B cell (primary cell): Measurements from ENCODE around the gene PRSS56. TPM values are rescaled to one million over a fixed set of nuclear protein-coding genes. Genes with fewer than 3 reads are reported as not detected.

Experiments
- ATAC-seq: fragments of 200-7000 bp; cut with Tn5 transposase; one replicate; pipeline ENCODE4 v1.10.0; 2021; ENCODE audit warnings: low read depth, mild to moderate bottlenecking, moderate number of reproducible peaks, moderate library complexity
- CTCF ChIA-PET: fragments of 350-600 bp; sonication (Branson Sonifier 250); formaldehyde crosslinking; loops from one replicate; lab custom pipeline; 2021; ENCODE audit warnings: antibody characterized with exemption, inconsistent platforms; lab: Charles Lee
- POLR2A ChIA-PET: fragments of 350-600 bp; sonication (Branson Sonifier 250); formaldehyde crosslinking; loops from one replicate; lab custom pipeline; 2021; ENCODE audit warnings: antibody characterized with exemption; lab: Charles Lee
- DNase-seq: peaks from one replicate; pipeline ENCODE4 v3.0.0; 2013
- H2AFZ ChIP-seq: 2 replicates; pipeline ENCODE4 v1.6.1; 2012; ENCODE audit warnings: mild to moderate bottlenecking, low read depth, low read length; ENCODE audit not compliant: insufficient read depth, poor library complexity, severe bottlenecking
- H3K27ac ChIP-seq, 2 donors: 1 replicate in 1 of 2; 2 replicates in 1 of 2; pipeline ENCODE4 v1.5.1; 2012 to 2013; ENCODE audit warnings: low read length in 2 of 2, mild to moderate bottlenecking in 2 of 2, moderate library complexity in 1 of 2
- H3K27me3 ChIP-seq, 4 experiments: fragments of 200-600 bp in 1 of 4; sonication (generic) in 1 of 4; replicated peaks in 1 of 4; 1 replicate in 2 of 4; 2 replicates in 2 of 4; pipeline versions ENCODE4 v1.6.1 to v1.7.0; 2013 to 2016; ENCODE audit warnings: low read length in 3 of 4, mild to moderate bottlenecking in 2 of 4, mixed read lengths in 1 of 4, moderate library complexity in 1 of 4; ENCODE audit not compliant: insufficient read depth in 4 of 4, control insufficient read depth in 3 of 4; ENCODE audit errors: control extremely low read depth in 1 of 4
- H3K36me3 ChIP-seq, 2 experiments: replicated peaks in 1 of 2; 1 replicate in 1 of 2; 2 replicates in 1 of 2; pipeline versions ENCODE4 v1.6.1 to v1.7.1; 2013; ENCODE audit warnings: low read length in 1 of 2; ENCODE audit not compliant: insufficient read depth in 2 of 2, control insufficient read depth in 1 of 2; ENCODE audit errors: control extremely low read depth in 1 of 2, extremely low read depth in 1 of 2
- H3K4me1 ChIP-seq, 2 donors: fragments of 200-600 bp in 1 of 2; sonication (generic) in 1 of 2; 1 replicate in 1 of 2; 2 replicates in 1 of 2; pipeline versions ENCODE4 v1.5.1 to v1.6.1; 2013 to 2017; ENCODE audit warnings: low read length in 2 of 2; ENCODE audit not compliant: control insufficient read depth in 2 of 2, insufficient read depth in 2 of 2
- H3K4me2 ChIP-seq: replicated peaks from 2 replicates; pipeline ENCODE3; 2012; ENCODE audit warnings: mild to moderate bottlenecking, low read depth, low read length; ENCODE audit not compliant: poor library complexity, severe bottlenecking
- H3K4me3 ChIP-seq, 5 experiments: fragments of 200-600 bp in 1 of 5; sonication (generic) in 1 of 5; 1 replicate in 3 of 5; 2 replicates in 2 of 5; pipeline versions ENCODE4 v1.5.1 to v1.7.0; 2011 to 2016; ENCODE audit warnings: low read length in 4 of 5, mild to moderate bottlenecking in 4 of 5, low read depth in 2 of 5, control low read depth in 1 of 5, moderate library complexity in 1 of 5; ENCODE audit not compliant: insufficient read depth in 1 of 5; ENCODE audit errors: control extremely low read depth in 1 of 5, extremely low read depth in 1 of 5
- H3K79me2 ChIP-seq: fragments of 200-600 bp; sonication (generic); one replicate; pipeline ENCODE4 v1.6.0; 2016; ENCODE audit warnings: low read length; ENCODE audit not compliant: control insufficient read depth, insufficient read depth
- H3K9ac ChIP-seq: fragments of 200-600 bp; sonication (generic); 2 replicates; pipeline ENCODE4 v1.6.1; 2017; ENCODE audit warnings: mild to moderate bottlenecking, low read length, moderate library complexity
- H3K9me3 ChIP-seq, 3 donors: one replicate each; pipeline versions ENCODE4 v1.6.1 to v1.7.1; 2013; ENCODE audit warnings: low read length in 2 of 3; ENCODE audit not compliant: control insufficient read depth in 2 of 3, insufficient read depth in 1 of 3; ENCODE audit errors: control extremely low read depth in 1 of 3
- H4K20me1 ChIP-seq: 2 replicates; pipeline ENCODE4 v1.6.0; 2012; ENCODE audit warnings: mild to moderate bottlenecking, low read length; ENCODE audit not compliant: insufficient read depth, control insufficient read depth, poor library complexity, severe bottlenecking
- H3K27ac Mint-ChIP-seq: one replicate; pipeline ENCODE4 v1.8.0; 2021; ENCODE audit warnings: mixed read lengths
- H3K27me3 Mint-ChIP-seq: one replicate; pipeline ENCODE4 v1.8.0; 2021; ENCODE audit warnings: mixed read lengths
- H3K4me1 Mint-ChIP-seq: one replicate; pipeline ENCODE4 v1.8.0; 2021; ENCODE audit warnings: mixed read lengths
- H3K4me3 Mint-ChIP-seq: one replicate; pipeline ENCODE4 v1.8.0; 2021; ENCODE audit warnings: mixed read lengths
- H3K9me3 Mint-ChIP-seq: one replicate; pipeline ENCODE4 v1.8.0; 2022; ENCODE audit warnings: mixed read lengths; ENCODE audit not compliant: insufficient read depth
- EZH2 ChIP-seq: IDR thresholded peaks from 2 replicates; pipeline ENCODE4 v1.6.1; 2012; ENCODE audit warnings: borderline replicate concordance, low read depth, mild to moderate bottlenecking, moderate library complexity, low read length; ENCODE audit not compliant: insufficient read depth, poor library complexity, severe bottlenecking
- WGBS: methylation state at CpG from one replicate; pipeline ENCODE4 v1.1.5; 2013; ENCODE audit warnings: missing lambda C conversion rate; ENCODE audit not compliant: insufficient coverage; 5-methylcytosine and 5-hydroxymethylcytosine counted together
- intact Hi-C: fragments of 100-400 bp; cut with micrococcal nuclease; formaldehyde crosslinking; loops from one replicate; pipeline ENCODE4 v1.10.0; 2022
- polyA plus RNA-seq: library from polyadenylated mRNA; depleted of rRNA; stranded (reverse); fragments of >200 nt; gene quantifications from 2 replicates; pipeline ENCODE4 v1.2.3, GENCODE V29; 2012
- total RNA-seq, 2 donors: library from RNA; stranded (reverse); fragments of 120-200 nt in 1 of 2; gene quantifications; 1 replicate in 1 of 2; 2 replicates in 1 of 2; pipeline versions ENCODE4 v1.2.3 to v1.2.4, GENCODE V29; 2013 to 2022
- TF ChIP-seq, protein P1 (sequence below): fragments of 200-600 bp; IDR thresholded peaks from one replicate; pipeline ENCODE4 v1.8.0; 2022; ENCODE audit warnings: antibody characterized with exemption, mild to moderate bottlenecking

Gene PRSS56
- total and polyA plus RNA-seq, 2 donors (not counting 1 experiment from before 2014, with no cell fraction given): not detected

DNA sequence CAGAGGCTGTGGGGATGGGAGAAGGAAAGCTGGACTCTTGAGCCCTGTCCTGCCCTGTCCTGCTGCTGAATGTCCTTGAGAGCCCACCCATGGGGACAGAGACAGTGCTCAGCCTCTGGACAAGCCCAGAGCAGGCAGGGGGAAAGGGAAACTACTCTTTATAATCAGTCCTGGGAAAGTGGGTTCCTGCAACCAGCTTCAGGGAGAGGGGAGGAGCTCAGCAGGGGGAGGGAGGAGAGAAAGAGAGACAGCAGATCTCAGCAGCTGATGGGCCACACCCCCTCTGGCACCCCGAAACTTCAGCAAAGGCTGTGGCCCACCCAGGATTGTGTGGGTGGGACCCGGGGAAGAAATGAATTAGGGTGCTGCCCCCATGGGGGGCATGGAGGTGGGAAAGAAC lies 44.1 kb upstream of the PRSS56 start:
- H3K9ac ChIP-seq: no peak overlapping the region
- no peak overlapping the region for H2AFZ ChIP-seq
- no CpG with 5 or more reads among the region's 2 CpGs for WGBS
- Mint-ChIP-seq H3K9me3 (peaks cover 9% of the 10 kb centered on the region), H3K27me3 (peaks cover 36% of the 10 kb centered on the region), H3K4me1 (no peaks in the 10 kb centered on the region), H3K4me3 (no peak overlapping the region), H3K27ac (no peak overlapping the region)
- no peak overlapping the region for H3K4me3 ChIP-seq
- H4K20me1 ChIP-seq: no peaks in the 10 kb centered on the region
- H3K4me1 ChIP-seq: no peaks in the 10 kb centered on the region
- TF ChIP-seq, protein P1, sequence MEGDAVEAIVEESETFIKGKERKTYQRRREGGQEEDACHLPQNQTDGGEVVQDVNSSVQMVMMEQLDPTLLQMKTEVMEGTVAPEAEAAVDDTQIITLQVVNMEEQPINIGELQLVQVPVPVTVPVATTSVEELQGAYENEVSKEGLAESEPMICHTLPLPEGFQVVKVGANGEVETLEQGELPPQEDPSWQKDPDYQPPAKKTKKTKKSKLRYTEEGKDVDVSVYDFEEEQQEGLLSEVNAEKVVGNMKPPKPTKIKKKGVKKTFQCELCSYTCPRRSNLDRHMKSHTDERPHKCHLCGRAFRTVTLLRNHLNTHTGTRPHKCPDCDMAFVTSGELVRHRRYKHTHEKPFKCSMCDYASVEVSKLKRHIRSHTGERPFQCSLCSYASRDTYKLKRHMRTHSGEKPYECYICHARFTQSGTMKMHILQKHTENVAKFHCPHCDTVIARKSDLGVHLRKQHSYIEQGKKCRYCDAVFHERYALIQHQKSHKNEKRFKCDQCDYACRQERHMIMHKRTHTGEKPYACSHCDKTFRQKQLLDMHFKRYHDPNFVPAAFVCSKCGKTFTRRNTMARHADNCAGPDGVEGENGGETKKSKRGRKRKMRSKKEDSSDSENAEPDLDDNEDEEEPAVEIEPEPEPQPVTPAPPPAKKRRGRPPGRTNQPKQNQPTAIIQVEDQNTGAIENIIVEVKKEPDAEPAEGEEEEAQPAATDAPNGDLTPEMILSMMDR: no peak
- no peak for TF ChIP-seq EZH2
- H3K79me2 ChIP-seq: no peaks in the 10 kb centered on the region
- no peaks in the 10 kb centered on the region for H3K9me3 ChIP-seq
- ATAC-seq: no peak
- H3K27ac ChIP-seq: no peak overlapping the region
- peaks cover 0 to 12% (median 0%) of the 10 kb centered on the region in 4 experiments for H3K27me3 ChIP-seq
- ChIA-PET CTCF (no interaction called here), POLR2A (no interaction called here)
- no peaks in the 10 kb centered on the region for H3K36me3 ChIP-seq
- DNase-seq: no peak
- intact Hi-C loops: no loop called here
- no peak overlapping the region for H3K4me2 ChIP-seq

GRCh38 chr2:232476791-232477190 lies 43.4 kb upstream of the PRSS56 start:
- H4K20me1 ChIP-seq: no peaks in the 10 kb centered on the region
- no peak for ATAC-seq
- no peak for DNase-seq
- ChIA-PET CTCF (no interaction called here), POLR2A (no interaction called here)
- intact Hi-C loops: no loop called here
- TF ChIP-seq, protein P1: no peak
- TF ChIP-seq EZH2: no peak
- no peaks in the 10 kb centered on the region for H3K4me1 ChIP-seq
- no peaks in the 10 kb centered on the region for H3K4me1 Mint-ChIP-seq
- H3K27ac Mint-ChIP-seq: no peak overlapping the region
- no peak overlapping the region for H3K27ac ChIP-seq
- H3K79me2 ChIP-seq: no peaks in the 10 kb centered on the region
- H3K27me3 ChIP-seq: peaks cover 0 to 12% (median 0%) of the 10 kb centered on the region in 4 experiments
- no peak overlapping the region for H3K4me3 Mint-ChIP-seq
- H3K4me2 ChIP-seq: no peak overlapping the region
- peaks cover 9% of the 10 kb centered on the region for H3K9me3 Mint-ChIP-seq
- no peaks in the 10 kb centered on the region for H3K36me3 ChIP-seq
- H3K9me3 ChIP-seq: no peaks in the 10 kb centered on the region
- H2AFZ ChIP-seq: no peak overlapping the region
- H3K9ac ChIP-seq: no peak overlapping the region
- 90% methylated on average over 7 of the region's 7 CpGs for WGBS
- H3K4me3 ChIP-seq: no peak overlapping the region
- peaks cover 30% of the 10 kb centered on the region for H3K27me3 Mint-ChIP-seq
